ENCODE measurements around the gene MRTFA. TPM values are rescaled to one million over a fixed set of nuclear protein-coding genes. Genes with fewer than 3 reads are reported as not detected.

MRTFA gene
- total RNA-seq, 2 experiments from 2014 or later, result 55.3 to 58.9 TPM

GRCh38 chr22:40482886-40483285, 153.6 kb downstream of the MRTFA start:
- Mint-ChIP-seq H3K27ac (no peak overlapping the region), H3K4me1 (ENCODE audit: low read depth) (peaks cover 70% of the 10 kb centered on the region), H3K9me3 (no peaks in the 10 kb centered on the region), H3K27me3 (no peaks in the 10 kb centered on the region), H3K4me3 (no peak overlapping the region), H3K36me3 (ENCODE audit: low read depth) (peaks cover 9% of the 10 kb centered on the region)
- ChIA-PET CTCF (interaction anchor here (0.6 to 1.0 kb wide), 4 partner anchors 11 to 966 kb away, joined by 3 to 6 read pairs (median 4); no protein-coding TSS in a partner anchor), POLR2A (no interaction called here)
- intact Hi-C loops (cut with DNase I, micrococcal nuclease), result loop anchor here in 1 of 2 experiments (5.0 kb wide), 1 partner anchor 111 kb away; the partner anchor contains the start of gene SGSM3
- no peak overlapping the region for H3K27ac ChIP-seq (ENCODE audit: low read depth in 1 of 2, low read length in 2 of 2)
- no peaks in the 10 kb centered on the region for H3K36me3 ChIP-seq (ENCODE audit: insufficient read depth, low read length)
- no peaks in the 10 kb centered on the region for H3K27me3 ChIP-seq (ENCODE audit: control insufficient read depth in 1 of 2, insufficient read depth in 2 of 2, low read length in 2 of 2)
- DNase-seq (no peak), ATAC-seq (ENCODE audit: poor library complexity) (no peak)
- H3K4me3 ChIP-seq (ENCODE audit: low read length), result no peak overlapping the region
- no peaks in the 10 kb centered on the region for H3K9me3 ChIP-seq (ENCODE audit: control insufficient read depth in 1 of 2, insufficient read depth in 1 of 2, low read length in 2 of 2)
- no peak for TF ChIP-seq CTCF (IDR thresholded peaks at IDR 0.05)
- H3K4me1 ChIP-seq (ENCODE audit: insufficient read depth, low read length), result peaks cover 9% of the 10 kb centered on the region

GRCh38 chr22:40482391-40482790, 154.1 kb downstream of the MRTFA start:
- no peaks in the 10 kb centered on the region for H3K36me3 ChIP-seq (ENCODE audit: insufficient read depth, low read length)
- Mint-ChIP-seq H3K9me3 (no peaks in the 10 kb centered on the region), H3K4me1 (ENCODE audit: low read depth) (peaks cover 70% of the 10 kb centered on the region), H3K27me3 (no peaks in the 10 kb centered on the region), H3K36me3 (ENCODE audit: low read depth) (peaks cover 5% of the 10 kb centered on the region), H3K27ac (no peak overlapping the region), H3K4me3 (no peak overlapping the region)
- no peaks in the 10 kb centered on the region for H3K27me3 ChIP-seq (ENCODE audit: control insufficient read depth in 1 of 2, insufficient read depth in 2 of 2, low read length in 2 of 2)
- H3K4me3 ChIP-seq (ENCODE audit: low read length), result no peak overlapping the region
- no peak for TF ChIP-seq CTCF (IDR thresholded peaks at IDR 0.05)
- ATAC-seq (ENCODE audit: poor library complexity), result no peak
- DNase-seq, result no peak
- intact Hi-C loops (cut with DNase I, micrococcal nuclease), result loop anchor here in 1 of 2 experiments (5.0 kb wide), 1 partner anchor 110 kb away; the partner anchor contains the start of gene SGSM3
- ChIA-PET CTCF (interaction anchor here (0.7 to 1.0 kb wide), 2 partner anchors 46 to 966 kb away, joined by 3 to 6 read pairs; no protein-coding TSS in a partner anchor), POLR2A (interaction anchor here (0.7 to 1.1 kb wide), 2 partner anchors 47 to 362 kb away, joined by 3 read pairs; no protein-coding TSS in a partner anchor)
- H3K27ac ChIP-seq (ENCODE audit: low read depth in 1 of 2, low read length in 2 of 2), result no peak overlapping the region
- H3K9me3 ChIP-seq (ENCODE audit: control insufficient read depth in 1 of 2, insufficient read depth in 1 of 2, low read length in 2 of 2), result no peaks in the 10 kb centered on the region
- peaks cover 9% of the 10 kb centered on the region for H3K4me1 ChIP-seq (ENCODE audit: insufficient read depth, low read length)

- Mint-ChIP-seq H3K9me3 (no peaks in the 10 kb centered on the region), H3K27ac (no peak overlapping the region), H3K4me1 (ENCODE audit: low read depth) (peaks cover 64% of the 10 kb centered on the region), H3K36me3 (ENCODE audit: low read depth) (peaks cover 5% of the 10 kb centered on the region), H3K27me3 (no peaks in the 10 kb centered on the region), H3K4me3 (no peak overlapping the region)
- intact Hi-C loops (cut with DNase I, micrococcal nuclease), result loop anchor here in 1 of 2 experiments (5.0 kb wide), 1 partner anchor 109 kb away; the partner anchor contains the start of gene SGSM3
- H3K36me3 ChIP-seq (ENCODE audit: insufficient read depth, low read length), result no peaks in the 10 kb centered on the region
- no peaks in the 10 kb centered on the region for H3K27me3 ChIP-seq (ENCODE audit: control insufficient read depth in 1 of 2, insufficient read depth in 2 of 2, low read length in 2 of 2)
- H3K9me3 ChIP-seq (ENCODE audit: control insufficient read depth in 1 of 2, insufficient read depth in 1 of 2, low read length in 2 of 2), result no peaks in the 10 kb centered on the region
- no peak for TF ChIP-seq CTCF (IDR thresholded peaks at IDR 0.05)
- no peak overlapping the region for H3K4me3 ChIP-seq (ENCODE audit: low read length)
- no peak overlapping the region for H3K27ac ChIP-seq (ENCODE audit: low read depth in 1 of 2, low read length in 2 of 2)
- H3K4me1 ChIP-seq (ENCODE audit: insufficient read depth, low read length), result peaks cover 4% of the 10 kb centered on the region
- ChIA-PET POLR2A (no interaction called here), CTCF (interaction anchor here (0.7 kb wide), 1 partner anchor 143 kb away, joined by 5 read pairs; no protein-coding TSS in a partner anchor)
- ATAC-seq (ENCODE audit: poor library complexity) (no peak), DNase-seq (no peak)
These were observed 155.5 kb downstream of the MRTFA start for GRCh38 chr22:40480996-40481395.

Data from CD4-positive, alpha-beta T cell (primary cell).